ENCODE data around the gene C22orf39. TPM values are rescaled to one million over a fixed set of nuclear protein-coding genes. Genes with fewer than 3 reads are reported as not detected.

The C22orf39 gene
- total and polyA plus RNA-seq, 12 donors: 27.0 to 72.5 (median 44.4) TPM

DNA sequence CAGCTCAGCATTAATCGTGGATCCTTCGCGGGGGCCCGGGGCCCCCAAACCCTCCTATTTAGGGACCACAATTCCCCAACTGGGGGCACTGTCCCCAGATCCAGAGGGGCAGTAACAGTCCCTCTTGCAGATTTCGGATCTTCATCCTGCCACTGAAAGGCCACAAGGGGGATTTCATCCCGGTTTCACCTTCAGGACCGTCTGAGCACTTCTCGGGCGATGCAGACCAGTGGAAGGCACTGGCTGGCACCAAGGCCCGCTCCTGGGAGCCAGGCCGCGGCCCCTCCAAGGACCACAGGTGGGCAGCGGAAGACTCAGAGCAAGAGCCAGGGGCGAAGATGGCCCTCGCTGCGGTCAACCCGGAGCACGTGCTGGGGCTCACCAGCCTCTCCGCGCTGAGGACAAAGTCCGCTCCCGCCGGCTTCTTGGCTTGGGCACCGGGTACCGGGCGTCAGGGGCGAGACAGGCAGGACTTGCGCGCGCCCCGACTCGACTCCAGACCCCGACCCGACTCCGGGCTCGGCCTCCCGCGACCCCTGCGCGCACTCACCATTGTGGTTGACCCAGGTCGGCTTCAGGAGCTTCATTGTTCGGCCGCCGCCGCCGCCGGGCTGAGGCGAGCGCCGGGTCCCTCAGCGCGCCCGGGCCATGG lies 16.5 kb downstream of the C22orf39 start:
- Histone ChIP-seq H3K27ac (peak overlapping the region in 4 of 5 donors; percentile 48 to 98 (median 78)), H3K4me1 (replicated peaks in 1 of 2) (peaks cover 26 to 37% of the 10 kb centered on the region in 2 donors), H3K27me3 (no peaks in the 10 kb centered on the region), H3K36me3 (replicated peaks in 1 of 2) (peaks cover 0 to 16% of the 10 kb centered on the region in 2 donors), H3K4me3 (peak overlapping the region; percentile 8 to 81 (median 50)), H3K9me3 (replicated peaks in 1 of 3) (no peaks in the 10 kb centered on the region)
- intact Hi-C loops (cut with DNase I): no loop called here
- TF ChIP-seq, protein P1, sequence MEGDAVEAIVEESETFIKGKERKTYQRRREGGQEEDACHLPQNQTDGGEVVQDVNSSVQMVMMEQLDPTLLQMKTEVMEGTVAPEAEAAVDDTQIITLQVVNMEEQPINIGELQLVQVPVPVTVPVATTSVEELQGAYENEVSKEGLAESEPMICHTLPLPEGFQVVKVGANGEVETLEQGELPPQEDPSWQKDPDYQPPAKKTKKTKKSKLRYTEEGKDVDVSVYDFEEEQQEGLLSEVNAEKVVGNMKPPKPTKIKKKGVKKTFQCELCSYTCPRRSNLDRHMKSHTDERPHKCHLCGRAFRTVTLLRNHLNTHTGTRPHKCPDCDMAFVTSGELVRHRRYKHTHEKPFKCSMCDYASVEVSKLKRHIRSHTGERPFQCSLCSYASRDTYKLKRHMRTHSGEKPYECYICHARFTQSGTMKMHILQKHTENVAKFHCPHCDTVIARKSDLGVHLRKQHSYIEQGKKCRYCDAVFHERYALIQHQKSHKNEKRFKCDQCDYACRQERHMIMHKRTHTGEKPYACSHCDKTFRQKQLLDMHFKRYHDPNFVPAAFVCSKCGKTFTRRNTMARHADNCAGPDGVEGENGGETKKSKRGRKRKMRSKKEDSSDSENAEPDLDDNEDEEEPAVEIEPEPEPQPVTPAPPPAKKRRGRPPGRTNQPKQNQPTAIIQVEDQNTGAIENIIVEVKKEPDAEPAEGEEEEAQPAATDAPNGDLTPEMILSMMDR (IDR thresholded peaks at IDR 0.05): peak in 2 of 6 experiments; percentile 9 to 24
- no peak for TF ChIP-seq POLR2A (IDR thresholded peaks at IDR 0.05)
- peak; percentile 38 to 64 (median 48) for DNase-seq
- WGBS, 4 donors: 0% methylated on average over 6 to 53 of the region's 53 CpGs

DNA sequence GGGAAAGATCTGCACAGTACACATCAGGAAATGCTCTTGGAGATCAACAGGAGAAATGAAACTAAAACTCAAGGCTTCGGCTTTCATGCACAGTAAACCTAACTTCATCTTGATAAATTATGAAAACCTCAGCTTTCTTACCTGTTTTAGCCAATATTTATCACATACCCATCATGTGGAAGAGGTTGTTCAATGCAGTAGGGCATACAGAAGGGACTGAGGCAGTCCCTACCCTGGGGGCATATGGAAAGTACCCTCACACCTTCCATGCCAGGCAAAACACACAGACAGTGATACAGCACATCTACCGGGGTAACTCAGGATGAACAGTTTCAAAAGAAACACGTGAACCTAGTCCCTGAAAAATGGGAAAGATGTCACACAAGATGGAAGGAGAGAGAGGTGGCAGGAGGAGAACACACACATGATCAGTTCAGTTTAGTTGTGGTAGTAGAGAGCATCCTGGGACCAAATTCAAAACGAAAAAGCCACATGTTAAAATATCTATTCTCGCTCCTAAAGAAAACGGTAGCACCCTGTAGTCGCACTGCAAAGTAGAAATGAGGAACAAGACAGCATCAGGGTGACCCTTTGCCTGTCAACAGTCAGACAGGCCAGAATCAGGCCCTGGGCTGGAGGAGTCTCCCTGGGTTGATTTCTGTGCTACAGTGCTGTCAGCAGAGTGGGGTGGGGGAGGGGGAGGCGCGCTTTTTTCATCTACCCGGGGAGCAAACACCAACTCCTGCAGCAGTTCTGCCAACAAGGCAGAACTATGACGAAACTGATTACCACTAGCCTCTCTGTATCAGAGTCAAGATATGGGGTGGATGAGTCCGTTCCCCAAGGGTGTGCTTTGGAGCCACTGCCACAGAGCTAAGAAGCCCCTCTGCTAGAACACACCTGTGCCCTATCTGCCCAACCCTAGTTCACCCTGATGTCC lies 17.3 kb downstream of the C22orf39 start:
- peak; percentile 38 to 78 (median 63) for DNase-seq
- Histone ChIP-seq H3K27ac (peak overlapping the region in 4 of 5 donors; percentile 48 to 98 (median 78)), H3K27me3 (no peaks in the 10 kb centered on the region), H3K4me3 (peak overlapping the region in 3 of 4 donors; percentile 38 to 81 (median 61)), H3K4me1 (replicated peaks in 1 of 2) (peaks cover 28 to 37% of the 10 kb centered on the region in 2 donors), H3K36me3 (replicated peaks in 1 of 2) (peaks cover 0 to 8% of the 10 kb centered on the region in 2 donors), H3K9me3 (replicated peaks in 1 of 3) (no peaks in the 10 kb centered on the region)
- intact Hi-C loops (cut with DNase I): no loop called here
- peak in 1 of 2 donors; percentile 46 for TF ChIP-seq POLR2A (IDR thresholded peaks at IDR 0.05)
- TF ChIP-seq, protein P1 (IDR thresholded peaks at IDR 0.05): no peak
- 8 to 11% (median 9%) methylated on average over 8 to 12 of the region's 12 CpGs for WGBS, 4 donors

- intact Hi-C loops (cut with DNase I): no loop called here
- peak in 1 of 7 donors; percentile 36 for DNase-seq
- no peaks in the 10 kb centered on the region for H3K9me3 ChIP-seq (replicated peaks in 1 of 3)
- TF ChIP-seq POLR2A (IDR thresholded peaks at IDR 0.05): no peak
- TF ChIP-seq, protein P1 (IDR thresholded peaks at IDR 0.05): no peak
- H3K27ac ChIP-seq: no peak overlapping the region
- no peak overlapping the region for H3K4me3 ChIP-seq
- H3K36me3 ChIP-seq (replicated peaks in 1 of 2): no peaks in the 10 kb centered on the region
- WGBS, 4 donors: 62 to 70% (median 68%) methylated on average over 3 of the region's 3 CpGs
- H3K4me1 ChIP-seq (replicated peaks in 1 of 2): peaks cover 4 to 22% of the 10 kb centered on the region in 2 donors
- H3K27me3 ChIP-seq: no peaks in the 10 kb centered on the region
These were observed 23.4 kb downstream of the C22orf39 start for GRCh38 chr22:19424186-19424500.
